ENCODE data around the gene UBE3B. TPM values are rescaled to one million over a fixed set of nuclear protein-coding genes. Genes with fewer than 3 reads are reported as not detected.

UBE3B gene
- total RNA-seq, 1 donor from 2014 or later: 28.4 TPM

- Histone ChIP-seq H2AFZ (replicated peaks) (no peak overlapping the region), H3K4me2 (no peak overlapping the region), H4K20me1 (ENCODE audit: low read depth) (peaks cover 8% of the 10 kb centered on the region), H3F3A (ENCODE audit: low read depth) (no peaks in the 10 kb centered on the region), H3K4me3 (no peak overlapping the region), H3K27ac (no peak overlapping the region), H3K4me1 (no peaks in the 10 kb centered on the region), H3K79me2 (ENCODE audit: low read depth) (no peaks in the 10 kb centered on the region), H3K27me3 (no peaks in the 10 kb centered on the region), H3K36me3 (no peaks in the 10 kb centered on the region), H3K9me3 (ENCODE audit: low read depth) (no peaks in the 10 kb centered on the region), H3K9ac (no peak overlapping the region)
- H3K36me3 Mint-ChIP-seq: peaks cover 39% of the 10 kb centered on the region
- no peak overlapping the region for H3K4me3 Mint-ChIP-seq
- no peak for DNase-seq (ENCODE audit: low spot score)
- peaks cover 3% of the 10 kb centered on the region for H3K27me3 Mint-ChIP-seq (ENCODE audit: insufficient read depth, low read depth)
- TF ChIP-seq EZH2 (IDR thresholded peaks at IDR 0.05) (no peak), CTCF (IDR thresholded peaks at IDR 0.05) (no peak), EZH2phosphoT487 (IDR thresholded peaks at IDR 0.05) (no peak)
- H3K27ac Mint-ChIP-seq: no peak overlapping the region
- no peaks in the 10 kb centered on the region for H3K9me3 Mint-ChIP-seq
- no peaks in the 10 kb centered on the region for H3K4me1 Mint-ChIP-seq
These were observed 27.4 kb upstream of the UBE3B start for GRCh38 chr12:109449845-109450532.

GRCh38 chr12:109450980-109451379, 26.5 kb upstream of the UBE3B start:
- no peak for DNase-seq (ENCODE audit: low spot score)
- Histone ChIP-seq H3K79me2 (ENCODE audit: low read depth) (no peaks in the 10 kb centered on the region), H3K4me3 (no peak overlapping the region), H3K36me3 (no peaks in the 10 kb centered on the region), H4K20me1 (ENCODE audit: low read depth) (peaks cover 8% of the 10 kb centered on the region), H3K27me3 (no peaks in the 10 kb centered on the region), H2AFZ (replicated peaks) (no peak overlapping the region), H3K4me2 (no peak overlapping the region), H3F3A (ENCODE audit: low read depth) (no peaks in the 10 kb centered on the region), H3K9me3 (ENCODE audit: low read depth) (no peaks in the 10 kb centered on the region), H3K27ac (no peak overlapping the region), H3K4me1 (no peaks in the 10 kb centered on the region), H3K9ac (no peak overlapping the region)
- TF ChIP-seq EZH2 (IDR thresholded peaks at IDR 0.05) (no peak), EZH2phosphoT487 (IDR thresholded peaks at IDR 0.05) (no peak), CTCF (IDR thresholded peaks at IDR 0.05) (no peak)
- peaks cover 39% of the 10 kb centered on the region for H3K36me3 Mint-ChIP-seq
- peaks cover under 1% of the 10 kb centered on the region for H3K4me1 Mint-ChIP-seq
- H3K9me3 Mint-ChIP-seq: no peaks in the 10 kb centered on the region
- no peak overlapping the region for H3K4me3 Mint-ChIP-seq
- H3K27me3 Mint-ChIP-seq (ENCODE audit: insufficient read depth, low read depth): peaks cover 3% of the 10 kb centered on the region
- no peak overlapping the region for H3K27ac Mint-ChIP-seq

- Histone ChIP-seq H3K27me3 (no peaks in the 10 kb centered on the region), H3F3A (ENCODE audit: low read depth) (no peaks in the 10 kb centered on the region), H2AFZ (replicated peaks) (no peak overlapping the region), H3K36me3 (no peaks in the 10 kb centered on the region), H3K4me1 (no peaks in the 10 kb centered on the region), H4K20me1 (ENCODE audit: low read depth) (peaks cover 8% of the 10 kb centered on the region), H3K4me3 (no peak overlapping the region), H3K4me2 (no peak overlapping the region), H3K79me2 (ENCODE audit: low read depth) (no peaks in the 10 kb centered on the region), H3K9ac (no peak overlapping the region), H3K27ac (no peak overlapping the region), H3K9me3 (ENCODE audit: low read depth) (no peaks in the 10 kb centered on the region)
- Mint-ChIP-seq H3K4me3 (no peak overlapping the region), H3K9me3 (no peaks in the 10 kb centered on the region), H3K4me1 (peaks cover 3% of the 10 kb centered on the region), H3K27ac (no peak overlapping the region), H3K27me3 (ENCODE audit: insufficient read depth, low read depth) (peaks cover 3% of the 10 kb centered on the region), H3K36me3 (peaks cover 41% of the 10 kb centered on the region)
- DNase-seq (ENCODE audit: low spot score): no peak
- TF ChIP-seq EZH2phosphoT487 (IDR thresholded peaks at IDR 0.05): no peak
- TF ChIP-seq CTCF (IDR thresholded peaks at IDR 0.05): no peak
- TF ChIP-seq EZH2 (IDR thresholded peaks at IDR 0.05): no peak
These were observed 26.0 kb upstream of the UBE3B start for GRCh38 chr12:109451400-109451799.
